GM12892 (cell line): Measurements from ENCODE around the gene RASA3.

Source experiments
- POLR2A ChIP-seq: IDR thresholded peaks from 2 replicates; pipeline ENCODE4 v1.6.1; 2011; ENCODE audit warnings: low read depth, low read length, control low read depth
- POLR2AphosphoS5 ChIP-seq: IDR thresholded peaks from 2 replicates; pipeline ENCODE4 v1.6.1; 2011; ENCODE audit warnings: low read depth, low read length, control low read depth

- no peak for TF ChIP-seq POLR2A
- TF ChIP-seq POLR2AphosphoS5: no peak
Measured at GRCh38 chr13:114069376-114070097, 62.9 kb downstream of the RASA3 start.
